Kidney epithelial cell (primary cell): ENCODE results near the gene UBXN10. TPM values are rescaled to one million over a fixed set of nuclear protein-coding genes. Genes with fewer than 3 reads are reported as not detected.

ENCODE experiments used
- DNase-seq: peaks from one replicate; pipeline ENCODE4 v3.0.0-alpha.2; 2010; ENCODE audit warnings: low read depth
- H3K27me3 ChIP-seq: 2 replicates; pipeline ENCODE4 v1.6.0; 2011; ENCODE audit warnings: low read length; ENCODE audit not compliant: control insufficient read depth, insufficient read depth
- H3K36me3 ChIP-seq: 2 replicates; pipeline ENCODE4 v1.5.1; 2011; ENCODE audit warnings: low read length; ENCODE audit not compliant: control insufficient read depth, insufficient read depth
- H3K4me3 ChIP-seq: 2 replicates; pipeline ENCODE4 v1.5.1; 2011; ENCODE audit warnings: low read depth, mild to moderate bottlenecking, control low read depth, low read length
- CTCF ChIP-seq: IDR thresholded peaks from 2 replicates; pipeline ENCODE4 v1.5.1; 2011; ENCODE audit warnings: mild to moderate bottlenecking, moderate library complexity, low read length, control low read depth, inconsistent platforms; ENCODE audit not compliant: insufficient read depth, poor library complexity, severe bottlenecking
- total RNA-seq: library from RNA; depleted of rRNA; stranded (reverse); fragments of >200 nt; gene quantifications from 2 replicates; pipeline ENCODE4 v1.2.3, GENCODE V29; 2015

Gene UBXN10
- total RNA-seq, 1 donor from 2014 or later = 1.6 TPM

GRCh38 chr1:20138961-20139550, 46.8 kb upstream of the UBXN10 start, which contains the start of gene PLA2G2F:
Gene PLA2G2F (plus strand): TSS chr1:20139323. CDS start chr1:20139428, 105 bp downstream.
- no peaks in the 10 kb centered on the region for H3K36me3 ChIP-seq
- no peak for DNase-seq
- no peak for TF ChIP-seq CTCF
- no peaks in the 10 kb centered on the region for H3K27me3 ChIP-seq
- no peak within 1 kb of the TSS for H3K4me3 ChIP-seq

DNA sequence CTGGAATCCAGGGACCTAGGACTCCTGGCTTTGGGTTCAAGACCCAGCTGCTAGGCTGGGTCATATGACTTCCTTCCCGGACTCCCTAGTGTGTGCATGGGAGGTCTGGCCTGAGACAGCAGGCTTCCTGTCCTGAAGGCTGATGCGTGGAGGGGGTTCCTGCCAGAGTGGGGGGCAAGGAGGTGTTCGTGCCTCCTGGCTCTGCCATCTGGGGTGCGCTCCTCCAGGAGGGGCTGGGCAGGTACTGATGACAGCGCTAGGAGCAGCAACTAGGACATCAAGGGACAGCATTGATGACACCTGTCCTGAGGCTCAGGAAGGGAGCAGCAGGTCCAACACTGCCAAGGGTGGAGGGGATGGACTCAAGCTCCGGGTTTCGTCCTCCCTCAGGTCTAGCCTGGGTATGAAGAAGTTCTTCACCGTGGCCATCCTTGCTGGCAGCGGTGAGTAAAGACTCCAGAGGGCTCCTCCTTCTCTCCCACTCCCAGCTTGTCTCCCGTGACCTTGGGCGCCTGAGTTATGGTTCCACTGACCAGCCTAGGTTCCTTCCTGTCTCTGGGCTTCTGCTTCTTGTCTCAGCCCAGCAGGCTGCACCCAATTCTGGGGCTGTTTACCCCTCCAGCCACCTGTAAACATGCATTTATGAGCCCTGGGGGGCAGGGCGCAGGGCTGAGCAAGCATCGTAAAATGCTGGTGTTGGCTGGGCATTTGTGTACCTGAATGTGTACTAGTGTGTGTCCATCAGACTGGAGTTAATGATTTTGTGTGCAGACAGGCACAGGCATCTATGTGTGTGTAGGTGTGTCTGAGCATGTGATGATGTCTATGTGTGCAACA, 45.9 kb upstream of the UBXN10 start:
- no peak for DNase-seq
- TF ChIP-seq CTCF = no peak
- Histone ChIP-seq H3K36me3 (no peaks in the 10 kb centered on the region), H3K27me3 (no peaks in the 10 kb centered on the region), H3K4me3 (no peak overlapping the region)

- Histone ChIP-seq H3K4me3 (no peak overlapping the region), H3K36me3 (no peaks in the 10 kb centered on the region), H3K27me3 (no peaks in the 10 kb centered on the region)
- no peak for TF ChIP-seq CTCF
- DNase-seq = no peak
Observed at GRCh38 chr1:20141001-20141400, 44.9 kb upstream of the UBXN10 start.

DNA sequence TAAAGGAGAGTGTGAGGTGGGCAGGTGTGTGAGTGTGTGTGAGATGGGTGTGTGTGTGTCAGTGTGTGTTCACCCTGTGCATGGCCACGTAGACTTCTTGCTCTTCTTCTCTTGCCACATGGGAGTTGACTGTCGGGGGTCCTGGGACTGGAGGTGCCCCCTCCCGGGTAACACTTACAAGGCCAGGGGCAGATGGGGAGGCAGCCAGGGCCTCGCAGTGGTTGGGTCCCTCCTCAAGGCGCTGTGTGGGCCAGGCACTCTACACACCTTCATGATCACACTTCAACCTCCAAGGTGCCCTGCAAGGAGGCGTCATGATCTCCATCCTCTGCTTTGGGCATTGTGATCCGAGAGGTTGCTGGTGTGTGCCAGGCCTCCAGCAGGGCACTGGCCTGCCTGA, 44.4 kb upstream of the UBXN10 start:
- TF ChIP-seq CTCF = no peak
- H3K4me3 ChIP-seq = no peak overlapping the region
- no peak for DNase-seq
- H3K27me3 ChIP-seq = no peaks in the 10 kb centered on the region
- no peaks in the 10 kb centered on the region for H3K36me3 ChIP-seq

DNA sequence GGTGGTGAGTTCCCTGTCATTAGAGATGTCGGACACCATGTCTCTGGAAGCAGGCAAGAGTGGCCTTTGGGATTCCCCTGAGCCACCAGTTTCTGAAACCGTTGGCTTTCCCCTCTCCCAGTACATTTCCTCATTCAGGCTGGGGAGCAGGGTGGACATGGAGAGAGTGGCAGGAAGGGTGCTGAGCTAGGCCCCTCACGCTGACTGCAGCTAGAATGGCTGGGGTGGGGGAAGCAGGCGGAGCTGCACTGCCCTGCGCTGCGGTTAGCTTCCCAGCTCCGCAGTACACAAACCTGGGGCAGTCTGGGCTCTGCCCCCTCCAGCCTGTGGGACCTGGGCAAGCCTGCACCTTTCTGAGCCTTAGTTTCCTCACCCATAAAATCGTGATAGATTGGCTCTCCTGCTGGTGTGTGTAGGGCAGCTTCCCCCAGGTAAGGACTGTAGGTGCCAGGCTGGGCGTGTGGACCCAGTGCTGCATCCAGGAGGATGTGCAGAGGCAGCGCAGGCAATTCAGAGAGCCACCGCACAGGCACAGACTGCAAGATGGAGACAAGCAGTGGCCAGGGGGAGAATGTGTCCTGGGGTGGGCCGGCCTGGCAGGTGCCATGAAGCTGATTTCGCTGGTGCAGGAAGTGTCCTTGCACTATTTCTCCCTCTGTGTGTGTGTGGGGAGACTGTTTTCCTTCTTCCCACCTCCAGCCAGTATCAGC, 43.7 kb upstream of the UBXN10 start:
- no peak for TF ChIP-seq CTCF
- no peak for DNase-seq
- Histone ChIP-seq H3K36me3 (no peaks in the 10 kb centered on the region), H3K4me3 (no peak overlapping the region), H3K27me3 (no peaks in the 10 kb centered on the region)
